GM19455 (cell line): Measurements from ENCODE around the gene TRPM2.

Source experiments
- ATAC-seq: cut with Tn5 transposase; IDR thresholded peaks from one replicate; pipeline ENCODE4 v1.9.1; 2021; ENCODE audit not compliant: unreplicated experiment

The TRPM2 gene

GRCh38 chr21:44439211-44439600 lies 85.8 kb downstream of the TRPM2 start:
- ATAC-seq = no peak

- ATAC-seq = no peak
These were observed 87.0 kb downstream of the TRPM2 start for GRCh38 chr21:44440241-44441040.

GRCh38 chr21:44441041-44441400 lies 87.6 kb downstream of the TRPM2 start:
- no peak for ATAC-seq

GRCh38 chr21:44441581-44442265 lies 88.3 kb downstream of the TRPM2 start:
- no peak for ATAC-seq

GRCh38 chr21:44442266-44443125 lies 89.1 kb downstream of the TRPM2 start:
- ATAC-seq = no peak

- ATAC-seq = no peak
These were observed 90.0 kb downstream of the TRPM2 start for GRCh38 chr21:44443291-44443890.

- no peak for ATAC-seq
These were observed 90.5 kb downstream of the TRPM2 start for GRCh38 chr21:44443891-44444285.

GRCh38 chr21:44444286-44444931 lies 91.0 kb downstream of the TRPM2 start:
- ATAC-seq = no peak

- no peak for ATAC-seq
These were observed 91.9 kb downstream of the TRPM2 start for GRCh38 chr21:44445145-44445812.

- no peak for ATAC-seq
These were observed 95.3 kb downstream of the TRPM2 start for GRCh38 chr21:44448651-44449131.

- no peak for ATAC-seq
These were observed 96.3 kb downstream of the TRPM2 start for GRCh38 chr21:44449473-44450363.

- ATAC-seq = no peak
These were observed 97.0 kb downstream of the TRPM2 start for GRCh38 chr21:44450402-44450801.

- no peak for ATAC-seq
These were observed 97.6 kb downstream of the TRPM2 start for GRCh38 chr21:44450999-44451398.

GRCh38 chr21:44453120-44453519 lies 99.7 kb downstream of the TRPM2 start:
- ATAC-seq = no peak

GRCh38 chr21:44454058-44454457 lies 100.6 kb downstream of the TRPM2 start:
- ATAC-seq = no peak

- ATAC-seq = no peak
These were observed 101.5 kb downstream of the TRPM2 start, which contains the start of gene LRRC3 for GRCh38 chr21:44454747-44455523. Gene LRRC3 (plus strand): TSS chr21:44455510. CDS start chr21:44456645, 1,135 bp downstream.

- ATAC-seq = no peak
These were observed 102.2 kb downstream of the TRPM2 start for GRCh38 chr21:44455524-44456213.
